ENCODE results near the gene JMJD1C.

DNA sequence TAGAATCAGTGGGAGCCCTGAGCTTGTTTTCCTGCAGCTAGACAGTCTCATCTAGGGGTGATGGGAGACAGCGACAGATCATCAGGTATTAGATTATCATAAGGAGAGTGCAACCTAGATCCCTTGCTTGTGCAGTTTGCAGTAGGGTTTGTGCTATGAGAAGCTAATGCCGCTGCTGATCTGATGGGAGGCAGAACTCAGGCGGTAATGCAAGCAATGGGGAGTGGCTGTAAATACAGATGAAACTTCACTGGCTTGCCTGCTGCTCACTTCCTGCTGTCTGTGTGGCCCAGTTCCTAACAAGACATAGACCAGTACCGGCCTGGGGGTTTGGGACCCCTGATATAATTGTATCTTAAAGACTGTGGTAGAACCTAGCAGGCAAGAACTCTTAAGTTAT is 315.0 kb downstream of the JMJD1C start:
- TF ChIP-seq CTCF (IDR thresholded peaks at IDR 0.05) (no peak), CBFB (CRISPR knock-in tag; IDR thresholded peaks at IDR 0.05; ENCODE audit: low read depth) (no peak)
- TF ChIP-seq, protein P1, sequence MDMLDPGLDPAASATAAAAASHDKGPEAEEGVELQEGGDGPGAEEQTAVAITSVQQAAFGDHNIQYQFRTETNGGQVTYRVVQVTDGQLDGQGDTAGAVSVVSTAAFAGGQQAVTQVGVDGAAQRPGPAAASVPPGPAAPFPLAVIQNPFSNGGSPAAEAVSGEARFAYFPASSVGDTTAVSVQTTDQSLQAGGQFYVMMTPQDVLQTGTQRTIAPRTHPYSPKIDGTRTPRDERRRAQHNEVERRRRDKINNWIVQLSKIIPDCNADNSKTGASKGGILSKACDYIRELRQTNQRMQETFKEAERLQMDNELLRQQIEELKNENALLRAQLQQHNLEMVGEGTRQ (CRISPR knock-in tag; IDR thresholded peaks at IDR 0.05): no peak
